GM11168 (cell line): ENCODE data around the gene ASCL5.

Experiments
- in situ Hi-C: fragments of 300-500 bp; cut with MboI; formaldehyde crosslinking; loops from one replicate; pipeline ENCODE4 v1.12.0; 2022; ENCODE audit warnings: low sequenced_read_pairs; ENCODE audit not compliant: unreplicated experiment

The ASCL5 gene

GRCh38 chr1:201137579-201138310 lies 10.8 kb upstream of the ASCL5 start:
- in situ Hi-C loops: no loop called here

GRCh38 chr1:201137024-201137392 lies 10.0 kb upstream of the ASCL5 start:
- in situ Hi-C loops: no loop called here

DNA sequence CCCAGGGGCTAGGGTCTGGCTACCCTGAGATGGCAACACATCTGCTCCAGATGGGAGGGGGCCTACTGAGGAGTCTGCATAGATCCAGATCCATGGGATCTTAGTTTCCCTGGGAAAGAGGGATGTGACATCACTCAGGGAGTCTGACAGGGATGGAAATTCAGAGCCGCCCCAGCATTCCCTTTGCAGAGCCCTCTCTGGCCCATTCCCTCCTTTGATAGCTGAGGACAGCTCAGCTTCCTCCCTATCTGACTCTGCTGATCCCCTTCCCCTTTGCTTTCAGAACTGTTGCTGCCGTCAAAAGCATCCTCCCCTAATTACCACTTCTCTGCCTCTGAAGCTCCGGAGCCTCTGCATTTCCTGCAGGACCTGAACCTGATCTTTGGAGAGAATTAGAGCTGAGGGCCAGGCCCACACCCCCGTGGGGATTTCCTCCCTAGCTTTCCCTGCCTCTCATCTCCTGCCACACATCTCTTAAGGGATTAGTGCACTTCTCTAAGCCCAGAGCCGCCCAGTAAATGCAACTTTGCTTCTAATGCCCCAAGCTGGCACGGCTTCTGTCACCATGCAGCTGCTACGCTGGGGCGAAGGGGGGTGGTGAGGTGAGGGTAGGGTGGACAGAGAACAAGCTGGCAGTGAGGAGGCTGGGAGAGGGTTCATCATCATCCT lies 9.5 kb upstream of the ASCL5 start:
- in situ Hi-C loops: no loop called here

DNA sequence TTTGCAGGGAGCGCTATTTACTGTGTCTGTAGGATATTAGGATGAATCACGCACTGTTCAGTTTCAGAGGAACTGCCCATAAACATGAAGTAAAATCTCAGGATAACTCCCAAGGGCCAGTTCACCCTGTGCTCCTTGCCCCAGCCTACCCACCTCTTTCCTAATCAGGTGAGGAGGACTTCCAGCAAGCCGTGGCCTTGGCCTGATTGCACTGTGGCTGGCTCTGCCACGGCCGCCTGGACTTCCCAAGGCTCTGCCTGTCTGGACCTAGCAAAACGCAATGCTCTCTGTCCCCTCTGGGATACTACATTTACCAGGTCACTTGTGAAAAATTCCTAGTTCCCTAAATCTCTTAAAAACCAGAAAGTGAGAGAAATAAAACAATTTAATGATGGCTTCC lies 7.4 kb upstream of the ASCL5 start:
- in situ Hi-C loops: no loop called here

GRCh38 chr1:201131398-201131797 lies 4.4 kb upstream of the ASCL5 start:
- in situ Hi-C loops: no loop called here

- in situ Hi-C loops: no loop called here
These were observed 2.0 kb upstream of the ASCL5 start for GRCh38 chr1:201128962-201129361.

- in situ Hi-C loops: no loop called here
These were observed 1.5 kb upstream of the ASCL5 start for GRCh38 chr1:201128476-201128875.

DNA sequence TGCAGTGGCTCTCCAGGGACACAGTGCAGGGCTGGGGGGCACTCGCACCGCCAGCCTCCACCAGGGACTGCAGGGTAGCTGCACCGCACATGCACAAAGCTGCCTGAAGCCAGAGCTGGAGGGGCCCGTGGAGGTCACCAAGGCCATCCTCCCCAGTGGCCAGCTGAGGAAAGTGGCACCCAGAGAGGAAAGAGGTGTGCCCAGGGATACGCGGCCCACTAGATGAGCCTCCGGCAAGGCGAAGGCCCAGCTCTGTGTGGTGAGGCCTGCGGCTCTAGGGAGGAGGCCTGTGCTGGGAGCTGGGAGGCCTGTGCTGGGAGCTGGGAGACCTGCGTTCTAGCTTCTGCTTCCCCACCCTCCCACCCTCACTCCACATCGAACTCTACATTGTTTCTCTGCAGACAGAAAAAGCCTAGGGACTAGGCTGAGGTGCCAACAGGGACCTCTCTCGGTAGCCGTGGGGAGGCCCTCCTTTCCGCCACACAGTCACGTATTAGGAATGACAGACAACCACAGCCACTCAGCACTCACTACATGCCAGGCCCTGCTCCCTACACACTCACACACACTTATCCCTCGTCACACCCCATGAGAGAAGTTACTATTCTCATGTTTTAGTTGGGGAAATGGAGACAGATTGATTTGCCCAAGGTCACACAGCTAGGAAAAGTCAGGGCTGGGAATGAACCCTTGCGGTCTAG lies 921 bp upstream of the ASCL5 start:
- in situ Hi-C loops: no loop called here

DNA sequence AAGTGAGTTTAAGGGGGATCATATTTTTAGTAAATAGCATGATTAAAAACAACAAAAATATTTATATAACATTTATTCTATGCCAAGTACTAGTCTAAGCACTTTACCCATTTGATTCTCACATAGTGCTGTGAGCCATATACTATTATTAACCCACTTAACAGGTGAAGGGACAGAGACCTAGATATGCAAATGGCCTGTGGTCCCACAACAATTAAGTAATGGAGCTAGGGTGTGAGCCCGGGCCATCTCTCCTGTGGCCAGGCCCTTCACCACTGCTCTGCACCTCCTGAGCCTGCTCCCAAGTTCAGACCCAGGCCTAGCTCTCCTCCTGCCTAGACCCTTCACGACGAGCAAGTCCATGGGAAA lies 537 bp downstream of the ASCL5 start:
- in situ Hi-C loops: no loop called here

GRCh38 chr1:201125800-201126199 lies 1.2 kb downstream of the ASCL5 start:
- in situ Hi-C loops: no loop called here

GRCh38 chr1:201125019-201125418 lies 2.0 kb downstream of the ASCL5 start:
- in situ Hi-C loops: no loop called here

GRCh38 chr1:201123866-201124265 lies 3.1 kb downstream of the ASCL5 start:
- in situ Hi-C loops: no loop called here

- in situ Hi-C loops: no loop called here
These were observed 4.5 kb downstream of the ASCL5 start for GRCh38 chr1:201122321-201122957.

DNA sequence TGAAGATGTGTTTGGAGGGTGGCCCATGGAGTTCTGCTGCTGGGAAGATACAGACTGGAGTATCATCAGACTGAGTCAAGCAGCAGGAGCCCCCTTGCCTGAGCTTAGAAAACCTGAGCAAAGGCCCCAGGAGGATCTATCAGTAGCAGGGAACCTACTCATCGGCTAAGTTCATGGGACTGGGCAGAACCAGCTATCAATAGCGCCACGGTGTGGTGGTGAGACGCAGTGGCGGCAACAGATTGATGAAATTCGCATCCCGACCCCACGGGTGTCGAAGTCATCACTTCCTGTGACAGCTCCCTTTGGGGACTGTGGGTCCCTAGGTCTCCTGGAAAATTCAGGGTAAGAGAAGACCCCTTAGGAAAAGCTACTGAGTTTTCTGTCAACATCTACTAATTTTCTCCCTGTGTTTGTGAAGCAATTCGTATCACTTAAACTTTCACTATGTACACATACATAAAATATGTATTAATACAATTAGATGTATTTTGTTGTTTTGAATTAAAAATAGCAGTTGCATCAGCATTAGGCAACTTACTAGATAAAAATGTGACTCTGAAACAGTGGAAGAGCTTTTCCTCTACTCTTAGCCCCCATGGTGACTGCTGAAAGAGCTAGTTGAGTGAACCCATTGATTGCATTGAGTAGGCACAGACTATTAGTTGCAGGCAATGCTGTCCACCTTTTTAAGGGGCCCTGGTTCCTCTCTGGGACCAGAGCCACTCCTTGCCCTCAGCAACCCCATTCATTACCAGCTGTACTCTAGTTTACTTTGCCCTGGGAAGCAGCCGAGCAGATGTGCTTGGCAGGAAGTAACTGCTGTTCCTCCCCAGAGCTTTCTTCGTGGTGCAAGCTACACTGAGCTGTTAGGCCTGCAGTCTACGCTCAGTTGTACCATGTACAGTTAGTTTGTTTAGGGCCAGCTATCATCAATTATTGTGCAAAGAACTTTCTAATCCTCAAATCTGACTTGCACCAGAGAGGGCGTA lies 7.5 kb downstream of the ASCL5 start:
- in situ Hi-C loops: no loop called here

DNA sequence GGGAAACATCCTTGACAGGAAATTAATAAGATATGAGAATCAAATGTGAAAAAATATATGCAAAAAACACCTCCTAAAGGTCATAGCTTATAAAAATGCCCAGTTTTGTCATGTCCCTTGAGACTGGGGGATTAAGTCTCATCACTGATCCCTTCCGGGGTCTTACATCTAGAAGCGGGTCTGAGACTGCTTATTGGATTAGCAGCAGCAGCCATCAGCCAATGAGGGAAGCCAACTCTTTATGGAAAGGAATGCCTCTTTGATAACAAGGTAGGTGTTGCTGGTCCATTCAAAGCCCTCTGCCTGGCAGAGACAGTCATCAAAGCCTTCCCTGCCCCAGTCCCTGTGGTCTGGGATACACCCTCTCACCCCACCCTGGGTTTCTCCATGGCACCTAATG lies 10.9 kb downstream of the ASCL5 start:
- in situ Hi-C loops: no loop called here

DNA sequence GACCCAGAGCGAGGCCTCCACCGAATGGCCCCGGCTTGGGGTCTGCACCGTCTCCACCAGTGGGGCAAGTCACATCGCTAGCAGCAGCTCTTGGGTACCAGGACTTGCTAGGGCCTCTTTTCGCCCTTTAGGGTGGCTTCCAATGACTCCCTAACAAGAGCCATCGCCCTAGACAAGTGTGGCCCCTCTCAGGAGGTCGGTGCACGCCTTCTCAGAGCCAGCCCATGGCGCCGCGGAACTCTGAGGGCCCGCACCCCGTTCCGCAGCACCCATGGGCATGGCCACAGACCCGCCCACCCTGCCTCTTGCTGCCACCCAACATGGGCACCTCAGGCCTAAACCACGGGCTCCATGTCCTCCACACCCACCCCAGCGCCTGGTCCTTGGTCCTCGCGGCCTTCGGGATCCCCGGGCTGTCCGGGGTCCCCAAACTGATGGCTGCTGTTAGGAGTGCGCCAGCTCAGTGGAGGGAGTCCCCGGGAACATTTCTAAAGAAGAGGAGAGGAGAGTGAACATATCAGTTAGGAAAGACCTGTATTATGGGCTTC lies 11.5 kb downstream of the ASCL5 start:
- in situ Hi-C loops: no loop called here

DNA sequence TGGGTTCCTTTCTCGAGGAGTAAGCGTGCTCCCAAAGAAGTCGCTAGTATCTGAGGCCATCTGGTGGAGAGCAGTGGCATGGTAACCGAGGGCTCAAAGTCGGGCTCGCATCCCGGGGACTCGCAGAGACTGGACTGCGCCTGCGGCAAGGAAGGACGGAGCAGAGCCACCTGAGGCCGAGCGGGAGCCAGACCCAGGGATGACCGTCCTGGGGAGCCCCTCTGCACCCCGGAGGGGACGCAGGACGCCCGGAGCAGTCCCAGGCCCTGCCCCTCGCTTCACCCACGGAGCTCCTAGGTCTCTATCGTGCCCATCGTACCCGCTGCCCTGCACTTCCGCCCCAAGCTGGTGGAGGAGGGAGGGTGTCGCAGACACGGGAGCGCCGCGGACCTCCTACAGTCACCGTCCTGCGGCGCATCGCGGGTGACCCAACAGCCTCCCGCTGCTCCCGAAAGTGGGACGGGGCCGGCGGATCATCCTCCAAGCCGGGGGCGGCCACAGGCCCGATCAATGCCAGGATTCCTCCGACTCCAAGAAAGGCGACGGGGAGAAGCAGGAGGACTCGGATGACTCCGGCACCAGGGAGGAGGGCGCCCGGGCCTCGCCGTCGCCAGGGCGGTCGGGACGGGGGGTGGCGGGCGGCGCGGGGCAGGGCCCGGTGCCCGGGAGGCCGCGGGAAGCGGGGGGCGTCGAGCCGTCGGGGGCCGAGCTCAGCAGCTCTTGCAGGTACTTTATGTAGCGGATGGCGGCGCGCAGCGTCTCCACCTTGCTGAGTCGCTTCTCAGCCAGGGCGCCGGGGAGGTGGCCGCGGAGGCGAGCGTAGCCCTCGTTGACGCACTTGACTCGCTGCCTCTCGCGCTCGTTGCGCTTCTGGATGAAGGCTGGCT lies 12.5 kb downstream of the ASCL5 start:
- in situ Hi-C loops: no loop called here

GRCh38 chr1:201113451-201114244 lies 13.3 kb downstream of the ASCL5 start:
- in situ Hi-C loops: no loop called here
